Heart left ventricle (tissue), 16 donors: ENCODE measurements around the gene PRKCB. TPM values are rescaled to one million over a fixed set of nuclear protein-coding genes. Genes with fewer than 3 reads are reported as not detected.

Experiments used
- ATAC-seq, 4 donors: fragments of 200-7000 bp; cut with Tn5 transposase; one replicate each; pipeline ENCODE4 v1.9.1; 2020 to 2022; ENCODE audit warnings: moderate library complexity in 4 of 4, mild to moderate bottlenecking in 3 of 4, moderate number of reproducible peaks in 1 of 4
- DNase-seq, 5 donors: peaks; one replicate each; pipeline ENCODE4 v3.0.0-alpha.2; 2020
- H3K27ac ChIP-seq, 12 donors: fragments of 200-600 bp; sonication (generic) in 4 of 12; one replicate each; pipeline versions ENCODE4 v1.5.0 to v1.8.0; 2016 to 2022; ENCODE audit warnings: mild to moderate bottlenecking in 2 of 12
- H3K27me3 ChIP-seq, 9 donors: fragments of 200-600 bp; sonication (generic) in 2 of 9; one replicate each; pipeline versions ENCODE4 v1.5.1 to v1.8.0; 2016 to 2022; ENCODE audit warnings: mild to moderate bottlenecking in 3 of 9
- H3K36me3 ChIP-seq, 9 donors: fragments of 200-600 bp; sonication (generic) in 2 of 9; one replicate each; pipeline versions ENCODE4 v1.5.0 to v1.8.0; 2018 to 2022; ENCODE audit warnings: mild to moderate bottlenecking in 2 of 9
- H3K4me1 ChIP-seq, 12 donors: fragments of 200-600 bp; sonication (generic) in 4 of 12; one replicate each; pipeline versions ENCODE4 v1.5.0 to v1.8.0; 2016 to 2022; ENCODE audit warnings: mild to moderate bottlenecking in 3 of 12
- H3K4me3 ChIP-seq, 12 donors: fragments of 200-600 bp; sonication (generic) in 4 of 12; one replicate each; pipeline versions ENCODE4 v1.5.0 to v1.8.0; 2017 to 2022; ENCODE audit warnings: mild to moderate bottlenecking in 9 of 12, moderate library complexity in 4 of 12
- H3K9me3 ChIP-seq, 12 donors: fragments of 200-600 bp; sonication (generic) in 4 of 12; one replicate each; pipeline versions ENCODE4 v1.5.0 to v1.8.0; 2016 to 2022; ENCODE audit warnings: mild to moderate bottlenecking in 1 of 12
- POLR2A ChIP-seq, 2 donors: fragments of 450-650 bp; IDR thresholded peaks; one replicate each; pipeline ENCODE4 v1.6.1; 2017; ENCODE audit warnings: antibody characterized with exemption in 2 of 2, mild to moderate bottlenecking in 2 of 2, moderate library complexity in 2 of 2
- WGBS, 4 donors: extraction: QIAGEN DNeasy Blood & Tissue Kit in 2 of 4; methylation state at CpG; one replicate each; pipeline versions ENCODE4 v1.1.5 to v1.1.7; 2013 to 2018; 5-methylcytosine and 5-hydroxymethylcytosine counted together
- intact Hi-C, 10 donors: fragments of 100-400 bp; cut with DNase I; formaldehyde crosslinking; loops; one replicate each; pipeline versions ENCODE4 v1.11.1 to v1.14.2; 2022
- polyA plus RNA-seq, 2 donors: library from polyadenylated mRNA; stranded (reverse); fragments of 200-250 nt; gene quantifications; one replicate each; pipeline ENCODE4 v1.2.3, GENCODE V29; 2013
- total RNA-seq, 9 donors: library from RNA; depleted of rRNA in 2 of 9; stranded (reverse); fragments of >200 nt in 2 of 9; fragmentation: NEBNext Ultra II Directional in 3 of 9; extraction: Animal tissue kit (Norgen Biotek cat#: 25700) in 3 of 9; gene quantifications; one replicate each; pipeline versions ENCODE4 v1.1.0 to v1.2.4, GENCODE V29; 2016 to 2023
- TF ChIP-seq, protein P1 (sequence below), 12 donors: fragments of 200-600 bp; sonication (generic) in 4 of 12; IDR thresholded peaks; one replicate each; pipeline versions ENCODE4 v1.5.0 to v1.8.0; 2018 to 2022; ENCODE audit warnings: antibody characterized with exemption in 12 of 12, mild to moderate bottlenecking in 5 of 12
- donor health status: ischemic (EF 13 %, LVEDD 7.1; RV severe dilation, severe dysfunction).
- donor health status: healthy with polysubstance abuse.
- donor health status: DM: no; HTN: yes; CAD: no.
- donor health status: DM: no; HTN: no; CAD: no.
- donor health status: ischemic (EF 25% LVEDD 6.9; RV normal size, moderate dysfunction).
- donor health status: ischemic (EF 25% LVEDD 5.7; RV mildly dilated, moderate dysfunction).
- donor health status: healthy.
- donor health status: DM: yes; HTN: yes; CAD: no.
- donor health status: ischemic (EF 35%, LVEDD 5.7; RV mildly dilated, moderate dysfunction).
- donor health status: nonischemic (EF 11% LVEDD 7.7; RV severe dilation, severe dysfunction).
- donor health status: DM: yes; HTN: yes; CAD: no.
- donor health status: PGD.
- donor health status: ischemic (EF 29% LVEDD 5.4; RV normal size, mild dysfunction).
- donor health status: nonischemic (EF 23%, LVEDD 6.1; RV moderate dilation, normal function).

Gene PRKCB
- total and polyA plus RNA-seq, 11 donors = 0.30 to 18.4 (median 1.7) TPM

DNA sequence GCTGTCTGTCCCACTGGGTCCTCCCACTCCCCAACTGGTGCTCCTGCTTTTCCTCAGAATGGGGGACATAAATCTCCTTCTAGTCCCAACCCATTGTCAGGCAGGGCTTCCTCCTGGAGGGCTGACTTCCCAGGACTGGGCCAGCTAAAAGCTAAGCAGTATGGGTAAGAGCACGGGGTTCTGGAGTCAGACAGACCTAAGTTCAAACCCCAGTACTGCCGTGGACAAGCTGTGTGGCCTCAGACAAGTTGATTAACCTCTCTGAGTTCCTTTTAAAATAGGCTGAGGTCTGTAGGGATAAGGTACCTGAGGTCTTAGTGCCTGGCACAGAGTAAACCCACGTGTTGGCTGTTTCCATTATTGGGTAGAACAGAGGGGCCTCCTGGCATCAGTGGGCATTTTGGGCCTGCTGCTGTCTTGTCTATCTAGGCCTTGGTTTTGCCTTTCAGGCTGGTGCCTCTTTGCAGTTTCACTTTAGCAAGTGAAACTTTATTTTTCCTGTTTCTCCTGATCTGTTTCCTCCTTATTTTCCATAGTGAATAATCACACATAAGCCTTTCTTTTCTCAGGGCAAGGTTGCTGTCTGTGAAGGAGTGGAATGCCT lies 114.6 kb downstream of the PRKCB start:
- Histone ChIP-seq H3K4me1 (peaks cover 0 to 46% (median 0%) of the 10 kb centered on the region in 12 donors), H3K4me3 (no peak overlapping the region), H3K27ac (peak overlapping the region in 1 of 12 donors; percentile 82), H3K36me3 (no peaks in the 10 kb centered on the region), H3K9me3 (no peaks in the 10 kb centered on the region), H3K27me3 (peaks cover 0 to 23% (median 0%) of the 10 kb centered on the region in 9 donors)
- intact Hi-C loops = no loop called here
- no peak for TF ChIP-seq POLR2A (IDR thresholded peaks at IDR 0.05)
- 51 to 66% (median 61%) methylated on average over 3 of the region's 3 CpGs for WGBS, 4 donors
- ATAC-seq (no peak), DNase-seq (no peak)

DNA sequence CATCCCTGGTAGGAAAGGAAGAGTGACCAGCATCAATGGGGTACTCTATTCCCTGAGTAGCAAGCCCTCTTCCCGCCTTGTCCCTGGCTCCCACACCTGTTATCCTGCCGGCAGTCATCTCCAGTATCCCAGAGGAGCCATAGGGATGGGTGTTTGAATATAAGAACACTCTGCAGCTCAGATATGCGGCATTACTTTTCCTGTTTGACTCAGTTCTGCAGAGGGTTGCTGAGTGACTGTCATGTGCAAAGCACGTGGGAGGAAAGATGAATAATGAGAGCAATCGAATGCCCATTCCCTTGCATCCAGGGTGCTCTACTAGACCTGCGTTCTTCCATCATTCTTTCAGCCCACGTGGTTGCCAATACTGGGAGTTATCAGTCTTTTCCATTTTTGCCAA lies 115.1 kb downstream of the PRKCB start:
- ATAC-seq (no peak), DNase-seq (no peak)
- Histone ChIP-seq H3K27me3 (peaks cover 0 to 23% (median 0%) of the 10 kb centered on the region in 9 donors), H3K36me3 (no peaks in the 10 kb centered on the region), H3K27ac (peak overlapping the region in 1 of 12 donors; percentile 82), H3K9me3 (no peaks in the 10 kb centered on the region), H3K4me3 (no peak overlapping the region), H3K4me1 (peaks cover 0 to 46% (median 0%) of the 10 kb centered on the region in 12 donors)
- 48 to 61% (median 60%) methylated on average over 7 of the region's 7 CpGs for WGBS, 4 donors
- intact Hi-C loops = no loop called here
- no peak for TF ChIP-seq POLR2A (IDR thresholded peaks at IDR 0.05)
- TF ChIP-seq, protein P1, sequence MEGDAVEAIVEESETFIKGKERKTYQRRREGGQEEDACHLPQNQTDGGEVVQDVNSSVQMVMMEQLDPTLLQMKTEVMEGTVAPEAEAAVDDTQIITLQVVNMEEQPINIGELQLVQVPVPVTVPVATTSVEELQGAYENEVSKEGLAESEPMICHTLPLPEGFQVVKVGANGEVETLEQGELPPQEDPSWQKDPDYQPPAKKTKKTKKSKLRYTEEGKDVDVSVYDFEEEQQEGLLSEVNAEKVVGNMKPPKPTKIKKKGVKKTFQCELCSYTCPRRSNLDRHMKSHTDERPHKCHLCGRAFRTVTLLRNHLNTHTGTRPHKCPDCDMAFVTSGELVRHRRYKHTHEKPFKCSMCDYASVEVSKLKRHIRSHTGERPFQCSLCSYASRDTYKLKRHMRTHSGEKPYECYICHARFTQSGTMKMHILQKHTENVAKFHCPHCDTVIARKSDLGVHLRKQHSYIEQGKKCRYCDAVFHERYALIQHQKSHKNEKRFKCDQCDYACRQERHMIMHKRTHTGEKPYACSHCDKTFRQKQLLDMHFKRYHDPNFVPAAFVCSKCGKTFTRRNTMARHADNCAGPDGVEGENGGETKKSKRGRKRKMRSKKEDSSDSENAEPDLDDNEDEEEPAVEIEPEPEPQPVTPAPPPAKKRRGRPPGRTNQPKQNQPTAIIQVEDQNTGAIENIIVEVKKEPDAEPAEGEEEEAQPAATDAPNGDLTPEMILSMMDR (IDR thresholded peaks at IDR 0.05) = no peak

DNA sequence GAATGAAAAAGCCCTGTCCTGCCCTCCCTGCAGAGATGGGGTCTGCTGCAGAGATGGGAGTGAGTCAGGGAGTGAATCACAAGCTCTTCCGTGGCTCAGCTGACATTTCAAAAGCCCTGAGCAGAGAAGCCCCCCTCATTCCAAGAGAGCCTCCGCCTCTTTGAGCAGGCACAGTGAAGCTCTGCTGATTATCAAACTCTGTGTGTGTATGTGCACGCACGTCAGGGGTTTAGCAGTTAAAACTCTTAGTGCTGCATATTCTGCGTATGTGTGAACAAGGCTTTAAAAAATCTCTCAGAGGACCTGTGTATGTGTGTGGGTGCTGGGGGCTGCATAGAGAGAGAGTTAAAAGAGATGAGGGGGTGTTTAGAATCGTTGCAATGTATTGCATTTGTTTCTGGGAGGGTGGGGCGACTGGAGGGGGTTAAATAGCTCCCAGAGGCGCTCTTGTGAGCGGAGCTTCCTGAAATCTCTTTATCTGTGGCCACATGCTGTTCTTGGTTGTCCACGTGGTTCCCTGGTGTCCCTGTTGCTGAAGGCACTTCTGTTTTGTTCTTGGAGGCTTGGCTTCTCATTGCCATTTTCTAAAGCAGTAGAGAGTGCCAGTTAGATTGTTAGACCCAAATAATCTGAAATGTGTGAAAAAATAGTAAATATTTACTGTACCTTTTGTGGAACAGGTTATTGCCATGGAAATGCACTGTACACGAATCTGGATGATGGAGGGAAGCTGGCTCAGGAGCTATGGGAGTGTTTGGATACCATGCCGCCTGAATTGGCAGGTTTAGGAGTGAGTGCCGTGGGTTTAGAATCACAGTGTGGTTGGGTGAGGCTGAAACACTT lies 116.6 kb downstream of the PRKCB start:
- DNase-seq (no peak), ATAC-seq (peak in 2 of 4 donors; percentile 44 to 53)
- Histone ChIP-seq H3K9me3 (no peaks in the 10 kb centered on the region), H3K36me3 (no peaks in the 10 kb centered on the region), H3K27ac (peak overlapping the region in 2 of 12 donors; percentile 41 to 57), H3K4me1 (peaks cover 0 to 49% (median 0%) of the 10 kb centered on the region in 12 donors), H3K4me3 (peak overlapping the region in 1 of 12 donors; percentile 12), H3K27me3 (peaks cover 0 to 25% (median 0%) of the 10 kb centered on the region in 9 donors)
- WGBS, 4 donors = 19 to 24% (median 23%) methylated on average over 13 of the region's 13 CpGs
- intact Hi-C loops = no loop called here
- TF ChIP-seq POLR2A (IDR thresholded peaks at IDR 0.05) = no peak
- TF ChIP-seq, protein P1 (IDR thresholded peaks at IDR 0.05) = no peak

DNA sequence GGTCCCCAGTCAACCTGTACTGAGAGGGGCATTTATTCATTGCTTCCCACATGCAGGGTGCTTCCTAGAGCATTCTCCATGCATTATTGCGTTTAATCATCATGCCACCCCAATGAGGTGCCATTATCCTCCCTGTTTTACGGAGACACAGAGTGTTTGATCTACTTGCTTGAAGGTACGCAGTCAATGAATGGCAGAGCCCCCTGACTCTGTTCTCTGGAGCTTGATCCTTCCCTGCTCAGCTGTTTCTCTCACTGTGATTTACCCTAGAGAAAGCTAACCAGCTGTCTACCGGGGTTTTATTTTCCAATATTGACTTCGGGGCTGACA lies 117.2 kb downstream of the PRKCB start:
- DNase-seq (no peak), ATAC-seq (no peak)
- peak overlapping the region in 1 of 12 donors; percentile 41 for H3K27ac ChIP-seq
- H3K9me3 ChIP-seq = no peaks in the 10 kb centered on the region
- peaks cover 0 to 27% (median 0%) of the 10 kb centered on the region in 9 donors for H3K27me3 ChIP-seq
- H3K4me1 ChIP-seq = peaks cover 0 to 49% (median 0%) of the 10 kb centered on the region in 12 donors
- TF ChIP-seq POLR2A (IDR thresholded peaks at IDR 0.05) = no peak
- TF ChIP-seq, protein P1 (IDR thresholded peaks at IDR 0.05) = no peak
- intact Hi-C loops = no loop called here
- WGBS, 4 donors = 84 to 90% (median 88%) methylated on average over 5 of the region's 5 CpGs
- no peak overlapping the region for H3K4me3 ChIP-seq
- H3K36me3 ChIP-seq = no peaks in the 10 kb centered on the region
